Progenitor cell of endocrine pancreas (in vitro differentiated cells): ENCODE data around the gene SMURF2. TPM values are rescaled to one million over a fixed set of nuclear protein-coding genes. Genes with fewer than 3 reads are reported as not detected.

Experiments
- DNase-seq: peaks from one replicate; pipeline ENCODE4 v3.0.0; 2021; ENCODE audit warnings: low spot score; ENCODE audit not compliant: unreplicated experiment
- H3K27ac Mint-ChIP-seq: 2 replicates; pipeline ENCODE4 v1.8.0; 2021; ENCODE audit warnings: mild to moderate bottlenecking, moderate library complexity, mixed read lengths
- H3K27me3 Mint-ChIP-seq: 2 replicates; pipeline ENCODE4 v1.8.0; 2021; ENCODE audit warnings: mixed read lengths
- H3K36me3 Mint-ChIP-seq: 2 replicates; pipeline ENCODE4 v1.8.0; 2022; ENCODE audit warnings: mixed read lengths; ENCODE audit not compliant: insufficient read depth
- H3K4me1 Mint-ChIP-seq: 2 replicates; pipeline ENCODE4 v1.8.0; 2021; ENCODE audit warnings: low read depth, mixed read lengths
- H3K4me3 Mint-ChIP-seq: 2 replicates; pipeline ENCODE4 v1.8.0; 2021; ENCODE audit warnings: low read depth, mild to moderate bottlenecking, moderate library complexity, mixed read lengths
- H3K9me3 Mint-ChIP-seq: 2 replicates; pipeline ENCODE4 v1.8.0; 2021; ENCODE audit warnings: low read depth, mixed read lengths
- total RNA-seq: library from RNA; stranded (reverse); gene quantifications from 2 replicates; pipeline ENCODE4 v1.2.1, GENCODE V29; 2021
- TF ChIP-seq, protein P1 (sequence below): fragments of 200-600 bp; sonication (generic); IDR thresholded peaks from one replicate; pipeline ENCODE4 v1.5.0; 2021; ENCODE audit warnings: antibody characterized with exemption, mild to moderate bottlenecking; ENCODE audit not compliant: unreplicated experiment

The SMURF2 gene
- total RNA-seq, 1 donor from 2014 or later, result 43.9 TPM

DNA sequence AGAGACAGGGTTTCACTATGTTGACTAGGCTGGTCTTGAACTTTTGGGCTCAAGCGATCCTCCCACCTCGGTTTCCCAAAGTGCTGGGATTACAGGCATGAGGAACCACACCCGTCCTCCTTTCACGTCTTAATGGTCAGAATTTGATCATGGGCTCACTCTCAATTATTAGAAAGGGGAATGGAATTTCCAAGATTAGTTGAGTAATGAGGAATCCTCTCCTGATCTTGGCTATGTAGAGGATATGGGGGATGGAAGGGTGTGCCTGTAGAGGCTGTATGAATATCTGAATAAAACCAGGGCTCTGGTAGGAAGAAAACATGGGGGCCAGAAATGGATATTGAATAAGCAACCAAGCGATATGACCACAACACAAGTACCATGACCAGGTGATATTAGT is 25.9 kb upstream of the SMURF2 start:
- Mint-ChIP-seq H3K27ac (no peak overlapping the region), H3K36me3 (no peaks in the 10 kb centered on the region), H3K9me3 (no peaks in the 10 kb centered on the region), H3K4me1 (no peaks in the 10 kb centered on the region), H3K4me3 (no peak overlapping the region), H3K27me3 (no peaks in the 10 kb centered on the region)
- TF ChIP-seq, protein P1, sequence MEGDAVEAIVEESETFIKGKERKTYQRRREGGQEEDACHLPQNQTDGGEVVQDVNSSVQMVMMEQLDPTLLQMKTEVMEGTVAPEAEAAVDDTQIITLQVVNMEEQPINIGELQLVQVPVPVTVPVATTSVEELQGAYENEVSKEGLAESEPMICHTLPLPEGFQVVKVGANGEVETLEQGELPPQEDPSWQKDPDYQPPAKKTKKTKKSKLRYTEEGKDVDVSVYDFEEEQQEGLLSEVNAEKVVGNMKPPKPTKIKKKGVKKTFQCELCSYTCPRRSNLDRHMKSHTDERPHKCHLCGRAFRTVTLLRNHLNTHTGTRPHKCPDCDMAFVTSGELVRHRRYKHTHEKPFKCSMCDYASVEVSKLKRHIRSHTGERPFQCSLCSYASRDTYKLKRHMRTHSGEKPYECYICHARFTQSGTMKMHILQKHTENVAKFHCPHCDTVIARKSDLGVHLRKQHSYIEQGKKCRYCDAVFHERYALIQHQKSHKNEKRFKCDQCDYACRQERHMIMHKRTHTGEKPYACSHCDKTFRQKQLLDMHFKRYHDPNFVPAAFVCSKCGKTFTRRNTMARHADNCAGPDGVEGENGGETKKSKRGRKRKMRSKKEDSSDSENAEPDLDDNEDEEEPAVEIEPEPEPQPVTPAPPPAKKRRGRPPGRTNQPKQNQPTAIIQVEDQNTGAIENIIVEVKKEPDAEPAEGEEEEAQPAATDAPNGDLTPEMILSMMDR, result no peak
- no peak for DNase-seq

- no peak overlapping the region for H3K27ac Mint-ChIP-seq
- no peaks in the 10 kb centered on the region for H3K4me1 Mint-ChIP-seq
- H3K27me3 Mint-ChIP-seq, result no peaks in the 10 kb centered on the region
- no peaks in the 10 kb centered on the region for H3K9me3 Mint-ChIP-seq
- no peaks in the 10 kb centered on the region for H3K36me3 Mint-ChIP-seq
- TF ChIP-seq, protein P1, result no peak
- H3K4me3 Mint-ChIP-seq, result no peak overlapping the region
- DNase-seq, result no peak
Measured at GRCh38 chr17:64687376-64687775, 25.3 kb upstream of the SMURF2 start.

GRCh38 chr17:64686705-64687104 is 24.6 kb upstream of the SMURF2 start:
- no peaks in the 10 kb centered on the region for H3K4me1 Mint-ChIP-seq
- no peak overlapping the region for H3K4me3 Mint-ChIP-seq
- H3K27me3 Mint-ChIP-seq, result no peaks in the 10 kb centered on the region
- no peak for DNase-seq
- H3K9me3 Mint-ChIP-seq, result no peaks in the 10 kb centered on the region
- H3K27ac Mint-ChIP-seq, result no peak overlapping the region
- TF ChIP-seq, protein P1, result no peak
- no peaks in the 10 kb centered on the region for H3K36me3 Mint-ChIP-seq

DNA sequence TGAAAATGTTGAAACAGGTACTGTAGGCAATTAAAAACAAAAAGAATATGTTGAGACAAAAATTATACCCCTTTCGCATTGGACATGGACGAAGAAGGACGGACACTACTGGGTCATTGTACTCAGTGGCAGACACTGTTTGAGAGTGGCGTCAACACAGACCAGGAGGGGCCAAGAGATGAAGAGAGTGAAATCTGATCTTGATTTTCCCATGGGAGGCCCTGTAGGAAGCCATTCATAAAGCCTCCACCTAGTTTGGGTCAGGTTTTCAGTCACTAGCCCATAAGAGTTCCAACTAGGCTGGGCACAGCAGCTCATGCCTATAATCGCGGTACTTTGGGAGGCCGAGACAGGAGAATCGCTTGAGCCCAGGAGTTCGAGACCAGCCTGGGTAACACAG is 23.6 kb upstream of the SMURF2 start:
- TF ChIP-seq, protein P1, result no peak
- Mint-ChIP-seq H3K27ac (no peak overlapping the region), H3K27me3 (no peaks in the 10 kb centered on the region), H3K4me3 (no peak overlapping the region), H3K36me3 (no peaks in the 10 kb centered on the region), H3K9me3 (no peaks in the 10 kb centered on the region), H3K4me1 (no peaks in the 10 kb centered on the region)
- DNase-seq, result no peak

GRCh38 chr17:64683796-64684195 is 21.7 kb upstream of the SMURF2 start:
- Mint-ChIP-seq H3K27ac (no peak overlapping the region), H3K9me3 (no peaks in the 10 kb centered on the region), H3K27me3 (no peaks in the 10 kb centered on the region), H3K4me3 (no peak overlapping the region), H3K4me1 (no peaks in the 10 kb centered on the region), H3K36me3 (no peaks in the 10 kb centered on the region)
- TF ChIP-seq, protein P1, result no peak
- DNase-seq, result no peak
